Measurements from ENCODE around the gene SLC37A1.
"Not testable (repeated sequence)": the region's sequence is repeated elsewhere in the genome, so short reads cannot be mapped to it uniquely, and the experiment has no call there.

Gene SLC37A1

DNA sequence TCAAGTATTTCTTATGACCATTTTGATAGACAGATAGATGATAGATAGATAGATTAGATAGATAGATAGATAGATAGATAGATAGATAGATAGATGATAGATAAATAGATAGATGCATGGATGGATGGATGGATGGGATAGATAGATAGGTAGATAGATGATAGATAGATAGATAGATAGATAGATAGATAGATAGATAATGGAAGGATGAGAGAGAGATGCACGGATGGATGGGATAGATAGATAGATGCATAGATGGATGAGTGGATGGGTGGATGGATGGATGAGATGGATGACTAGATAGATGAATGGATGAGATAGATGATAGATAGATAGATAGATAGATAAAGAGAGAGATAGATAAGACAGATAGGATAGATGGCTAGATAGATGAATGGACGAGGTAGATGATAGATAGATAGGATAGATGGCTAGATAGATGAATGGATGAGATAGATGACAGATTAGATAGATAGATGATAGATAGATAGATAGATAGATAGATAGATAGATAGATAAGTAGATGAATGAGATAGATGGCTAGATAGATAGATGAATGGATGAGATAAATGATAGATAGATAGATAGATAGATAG lies 114.9 kb downstream of the SLC37A1 start:
- in situ Hi-C loops (cut with MboI; ENCODE audit: low sequenced_read_pairs): not testable (repeated sequence)

DNA sequence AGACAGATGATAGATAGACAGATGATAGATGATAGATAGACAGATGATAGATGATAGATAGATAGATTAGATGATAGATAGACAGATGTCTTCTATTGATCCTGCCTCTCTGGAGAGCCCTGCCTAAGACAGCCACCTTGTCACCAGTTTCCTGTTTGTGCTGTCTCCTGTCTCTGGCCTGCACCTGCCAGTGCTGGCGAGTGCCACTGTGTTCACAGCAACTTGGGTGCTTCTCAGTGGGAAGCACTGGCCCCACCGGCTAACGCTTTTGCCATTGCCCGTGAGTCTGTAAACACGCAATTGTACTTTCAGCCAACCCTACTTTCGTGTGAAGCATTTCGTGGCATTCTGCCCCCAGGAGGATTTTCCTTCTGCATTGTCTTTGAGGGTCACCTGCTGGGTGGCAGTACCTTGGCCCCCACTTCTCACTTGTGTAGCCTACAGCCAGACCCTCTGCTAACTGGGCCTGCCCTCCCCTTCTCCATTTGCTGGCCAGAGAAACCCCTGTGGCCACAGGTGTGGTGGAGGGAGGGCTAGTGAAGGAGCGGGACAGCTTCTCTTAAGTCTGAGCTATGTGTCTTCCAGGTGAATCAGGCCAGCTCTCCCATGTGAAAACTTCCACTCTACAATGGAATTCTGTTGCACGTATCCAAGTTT lies 116.4 kb downstream of the SLC37A1 start:
- in situ Hi-C loops (cut with MboI; ENCODE audit: low sequenced_read_pairs): no loop called here

DNA sequence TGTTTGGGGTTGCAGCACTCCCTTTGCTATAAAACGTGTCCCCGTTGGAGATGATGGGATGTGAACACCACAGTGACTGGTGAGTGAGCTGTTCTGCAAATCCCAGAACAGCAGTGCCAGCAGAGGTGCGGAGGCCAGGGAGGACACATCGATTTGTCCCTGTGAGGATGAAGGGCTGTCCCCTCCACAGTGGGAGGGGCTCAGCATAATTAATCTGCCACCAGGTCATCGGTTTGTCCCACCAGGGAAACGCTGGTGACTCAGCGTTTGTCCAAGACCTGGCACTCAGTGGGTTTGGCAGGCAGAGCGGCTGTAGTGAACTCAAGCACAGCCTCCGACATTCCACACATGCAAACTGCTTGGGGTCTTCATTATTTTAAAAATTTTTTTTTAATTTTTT lies 117.0 kb downstream of the SLC37A1 start:
- in situ Hi-C loops (cut with MboI; ENCODE audit: low sequenced_read_pairs): no loop called here
